C4-2B (cell line): ENCODE measurements around the gene EHBP1.

Source experiments
- ZFX ChIP-seq: fragments of 450-650 bp; IDR thresholded peaks from 2 replicates; pipeline ENCODE4 v1.6.1; 2017
- TF ChIP-seq, protein P1 (sequence below): fragments of 450-650 bp; conservative IDR thresholded peaks from 2 replicates; pipeline ENCODE4 v1.5.1; 2017; ENCODE audit warnings: mild to moderate bottlenecking

- TF ChIP-seq, protein P1, sequence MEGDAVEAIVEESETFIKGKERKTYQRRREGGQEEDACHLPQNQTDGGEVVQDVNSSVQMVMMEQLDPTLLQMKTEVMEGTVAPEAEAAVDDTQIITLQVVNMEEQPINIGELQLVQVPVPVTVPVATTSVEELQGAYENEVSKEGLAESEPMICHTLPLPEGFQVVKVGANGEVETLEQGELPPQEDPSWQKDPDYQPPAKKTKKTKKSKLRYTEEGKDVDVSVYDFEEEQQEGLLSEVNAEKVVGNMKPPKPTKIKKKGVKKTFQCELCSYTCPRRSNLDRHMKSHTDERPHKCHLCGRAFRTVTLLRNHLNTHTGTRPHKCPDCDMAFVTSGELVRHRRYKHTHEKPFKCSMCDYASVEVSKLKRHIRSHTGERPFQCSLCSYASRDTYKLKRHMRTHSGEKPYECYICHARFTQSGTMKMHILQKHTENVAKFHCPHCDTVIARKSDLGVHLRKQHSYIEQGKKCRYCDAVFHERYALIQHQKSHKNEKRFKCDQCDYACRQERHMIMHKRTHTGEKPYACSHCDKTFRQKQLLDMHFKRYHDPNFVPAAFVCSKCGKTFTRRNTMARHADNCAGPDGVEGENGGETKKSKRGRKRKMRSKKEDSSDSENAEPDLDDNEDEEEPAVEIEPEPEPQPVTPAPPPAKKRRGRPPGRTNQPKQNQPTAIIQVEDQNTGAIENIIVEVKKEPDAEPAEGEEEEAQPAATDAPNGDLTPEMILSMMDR: no peak
- TF ChIP-seq ZFX: no peak
These were observed 36.3 kb upstream of the EHBP1 start for GRCh38 chr2:62669180-62669579.
